Liver (tissue), 9 donors: ENCODE measurements around the gene NEK7. TPM values are rescaled to one million over a fixed set of nuclear protein-coding genes. Genes with fewer than 3 reads are reported as not detected.

Experiments
- DNase-seq: peaks from one replicate; pipeline ENCODE4 v3.0.0-alpha.2; 2017; ENCODE audit warnings: low spot score
- H3K27ac ChIP-seq, 2 donors: one replicate each; pipeline ENCODE4 v1.7.0; 2013; ENCODE audit warnings: inconsistent platforms in 2 of 2, low read length in 2 of 2, control low read depth in 1 of 2, low read depth in 1 of 2, mild to moderate bottlenecking in 1 of 2
- H3K27me3 ChIP-seq, 4 donors: one replicate each; pipeline versions ENCODE4 v1.6.1 to v1.7.0; 2013; ENCODE audit warnings: low read length in 3 of 4, inconsistent platforms in 1 of 4, mild to moderate bottlenecking in 1 of 4, moderate library complexity in 1 of 4; ENCODE audit not compliant: control insufficient read depth in 4 of 4, insufficient read depth in 4 of 4
- H3K36me3 ChIP-seq, 4 donors: one replicate each; pipeline versions ENCODE4 v1.6.1 to v1.7.0; 2013; ENCODE audit warnings: low read length in 3 of 4, mild to moderate bottlenecking in 3 of 4, low read depth in 1 of 4, moderate library complexity in 1 of 4; ENCODE audit not compliant: control insufficient read depth in 4 of 4, insufficient read depth in 3 of 4
- H3K4me1 ChIP-seq, 4 donors: one replicate each; pipeline versions ENCODE4 v1.6.1 to v1.7.0; 2013; ENCODE audit warnings: low read length in 3 of 4, mild to moderate bottlenecking in 3 of 4, moderate library complexity in 1 of 4; ENCODE audit not compliant: control insufficient read depth in 4 of 4, insufficient read depth in 4 of 4
- H3K4me3 ChIP-seq, 3 donors: one replicate each; pipeline versions ENCODE4 v1.6.1 to v1.7.0; 2013; ENCODE audit warnings: low read length in 3 of 3, control low read depth in 1 of 3, low read depth in 1 of 3, mild to moderate bottlenecking in 1 of 3
- H3K9ac ChIP-seq, 2 donors: one replicate each; pipeline ENCODE4 v1.7.0; 2013; ENCODE audit warnings: low read length in 2 of 2, mild to moderate bottlenecking in 2 of 2, moderate library complexity in 2 of 2, control low read depth in 1 of 2, low read depth in 1 of 2
- H3K9me3 ChIP-seq, 4 donors: one replicate each; pipeline versions ENCODE4 v1.6.1 to v1.7.0; 2013; ENCODE audit warnings: low read length in 3 of 4; ENCODE audit not compliant: control insufficient read depth in 4 of 4
- ATF3 ChIP-seq: IDR thresholded peaks from 2 replicates; pipeline ENCODE4 v1.6.1; 2016; ENCODE audit warnings: antibody characterized with exemption
- CTCF ChIP-seq: fragments of 150-350 bp; IDR thresholded peaks from 2 replicates; pipeline ENCODE4 v1.5.1; 2017; ENCODE audit warnings: improper control_type of control experiment, low read depth, low read length; ENCODE audit not compliant: missing input control
- EGR1 ChIP-seq, 2 donors: IDR thresholded peaks; 2 replicates each; pipeline ENCODE4 v1.6.1; 2016 to 2018; ENCODE audit warnings: antibody characterized with exemption in 2 of 2, low read depth in 2 of 2
- FOXA1 ChIP-seq: IDR thresholded peaks from 2 replicates; pipeline ENCODE4 v1.6.1; 2016; ENCODE audit warnings: antibody characterized with exemption
- FOXA2 ChIP-seq: IDR thresholded peaks from 2 replicates; pipeline ENCODE4 v1.6.1; 2016; ENCODE audit warnings: antibody characterized with exemption
- GABPA ChIP-seq, 2 donors: IDR thresholded peaks in 1 of 2; conservative IDR thresholded peaks in 1 of 2; 2 replicates each; pipeline ENCODE4 v1.6.1; 2016; ENCODE audit warnings: antibody characterized with exemption in 2 of 2, mild to moderate bottlenecking in 1 of 2, moderate library complexity in 1 of 2
- HNF4G ChIP-seq: IDR thresholded peaks from 2 replicates; pipeline ENCODE4 v1.6.1; 2016; ENCODE audit warnings: antibody characterized with exemption
- JUND ChIP-seq, 2 donors: IDR thresholded peaks; 2 replicates each; pipeline ENCODE4 v1.6.1; 2016; ENCODE audit warnings: antibody characterized with exemption in 2 of 2
- RAD21 ChIP-seq, 2 donors: IDR thresholded peaks; 2 replicates each; pipeline ENCODE4 v1.6.1; 2016; ENCODE audit warnings: antibody characterized with exemption in 2 of 2, mild to moderate bottlenecking in 2 of 2
- REST ChIP-seq: IDR thresholded peaks from 2 replicates; pipeline ENCODE4 v1.6.1; 2016; ENCODE audit warnings: antibody characterized with exemption, mild to moderate bottlenecking
- RXRA ChIP-seq, 2 donors: IDR thresholded peaks; 2 replicates each; pipeline ENCODE4 v1.6.1; 2017 to 2018; ENCODE audit warnings: antibody characterized with exemption in 2 of 2, mild to moderate bottlenecking in 1 of 2
- TAF1 ChIP-seq: conservative IDR thresholded peaks from 2 replicates; pipeline ENCODE4 v1.6.1; 2016; ENCODE audit warnings: antibody characterized with exemption, mild to moderate bottlenecking
- YY1 ChIP-seq: IDR thresholded peaks from 2 replicates; pipeline ENCODE4 v1.6.1; 2016; ENCODE audit warnings: antibody characterized with exemption, mild to moderate bottlenecking
- ZBTB33 ChIP-seq: IDR thresholded peaks from 2 replicates; pipeline ENCODE4 v1.6.1; 2016; ENCODE audit warnings: antibody characterized with exemption
- WGBS: extraction: QIAGEN DNeasy Blood & Tissue Kit; methylation state at CpG from one replicate; pipeline ENCODE4 v1.1.7; 2013; 5-methylcytosine and 5-hydroxymethylcytosine counted together
- polyA plus RNA-seq, 2 donors: library from polyadenylated mRNA; stranded (reverse) in 1 of 2; unstranded in 1 of 2; fragments of 200-250 nt in 1 of 2; fragments of >200 nt in 1 of 2; fragmentation: Nextera tagmentation in 1 of 2; extraction: Ambion mirVana in 1 of 2; gene quantifications; one replicate each; pipeline versions ENCODE4 v1.2.1 to v1.2.3, GENCODE V29; 2013 to 2015
- total RNA-seq, 2 donors: library from RNA; depleted of rRNA; stranded (reverse); fragments of >200 nt; gene quantifications; one replicate each; pipeline ENCODE4 v1.2.3, GENCODE V29; 2014
- donor health status: healthy.
- donor health status: healthy.
- donor health status: healthy.
- donor health status: healthy.
- donor health status: healthy.

The NEK7 gene
- total and polyA plus RNA-seq, 4 donors: 9.2 to 34.4 (median 20.2) TPM

GRCh38 chr1:198297281-198297680 is 140.5 kb downstream of the NEK7 start:
- Histone ChIP-seq H3K9me3 (no peaks in the 10 kb centered on the region), H3K4me3 (no peak overlapping the region), H3K36me3 (peaks cover 0 to 5% (median 1%) of the 10 kb centered on the region in 4 donors), H3K27me3 (no peaks in the 10 kb centered on the region), H3K27ac (no peak overlapping the region), H3K9ac (no peak overlapping the region), H3K4me1 (no peaks in the 10 kb centered on the region)
- 94% methylated on average over 2 of the region's 2 CpGs for WGBS
- TF ChIP-seq YY1 (no peak), REST (no peak), FOXA1 (no peak), EGR1 (IDR thresholded peaks at IDR 0.05; ENCODE audit: low read depth in 2 of 2) (no peak), FOXA2 (no peak), ZBTB33 (no peak), GABPA (IDR thresholded peaks at IDR 0.05 in 1 of 2, conservative IDR thresholded peaks at IDR 0.05 in 1 of 2) (no peak)
- no peak for DNase-seq

- TF ChIP-seq ATF3 (no peak), RXRA (IDR thresholded peaks at IDR 0.05) (no peak), ZBTB33 (no peak), CTCF (no peak), JUND (IDR thresholded peaks at IDR 0.05) (no peak), TAF1 (no peak), RAD21 (IDR thresholded peaks at IDR 0.05) (no peak), FOXA2 (no peak), GABPA (IDR thresholded peaks at IDR 0.05 in 1 of 2, conservative IDR thresholded peaks at IDR 0.05 in 1 of 2) (no peak), YY1 (no peak), HNF4G (no peak)
- no peak overlapping the region for H3K27ac ChIP-seq
- H3K4me1 ChIP-seq: no peaks in the 10 kb centered on the region
- no peaks in the 10 kb centered on the region for H3K27me3 ChIP-seq
- no peaks in the 10 kb centered on the region for H3K9me3 ChIP-seq
- no peak for DNase-seq
- no peak overlapping the region for H3K4me3 ChIP-seq
- no peak overlapping the region for H3K9ac ChIP-seq
- WGBS: 94% methylated on average over 6 of the region's 6 CpGs
- H3K36me3 ChIP-seq: peaks cover 0 to 5% (median 1%) of the 10 kb centered on the region in 4 donors
These were observed 141.8 kb downstream of the NEK7 start for GRCh38 chr1:198298640-198299039.
